Stimulated activated naive B cell treated with anti-CD40 and anti-IgM and Interleukin-4, amounts not matched to agents 10 μg/mL and 1 μg/mL and 100 μg/mL, for 72 hours (primary cell): ENCODE measurements around the gene TMEM30B.
"Not testable (repeated sequence)": the region's sequence is repeated elsewhere in the genome, so short reads cannot be mapped to it uniquely, and the experiment has no call there.

Experiments
- ATAC-seq, 2 donors: fragments of 150-1000 bp; cut with Tn5 transposase; replicated peaks; 2 replicates each; pipeline ENCODE4 v1.10.0; 2021; ENCODE audit warnings: moderate library complexity in 1 of 2
- DNase-seq: peaks from one replicate; pipeline ENCODE4 v3.0.0; 2021
- H3K27ac Mint-ChIP-seq: one replicate; pipeline ENCODE4 v1.8.0; 2022; ENCODE audit warnings: mild to moderate bottlenecking, mixed read lengths
- H3K27me3 Mint-ChIP-seq, 2 donors: one replicate each; pipeline ENCODE4 v1.8.0; 2022; ENCODE audit warnings: mixed read lengths in 2 of 2
- H3K36me3 Mint-ChIP-seq, 2 donors: one replicate each; pipeline ENCODE4 v1.8.0; 2022; ENCODE audit warnings: mixed read lengths in 2 of 2, mild to moderate bottlenecking in 1 of 2
- H3K4me1 Mint-ChIP-seq, 2 donors: one replicate each; pipeline ENCODE4 v1.8.0; 2022; ENCODE audit warnings: mixed read lengths in 2 of 2, mild to moderate bottlenecking in 1 of 2
- H3K4me3 Mint-ChIP-seq, 2 donors: one replicate each; pipeline ENCODE4 v1.8.0; 2022; ENCODE audit warnings: mild to moderate bottlenecking in 2 of 2, mixed read lengths in 2 of 2, moderate library complexity in 1 of 2
- H3K9me3 Mint-ChIP-seq, 2 donors: one replicate each; pipeline ENCODE4 v1.8.0; 2022; ENCODE audit warnings: mixed read lengths in 2 of 2, mild to moderate bottlenecking in 1 of 2

Gene TMEM30B

DNA sequence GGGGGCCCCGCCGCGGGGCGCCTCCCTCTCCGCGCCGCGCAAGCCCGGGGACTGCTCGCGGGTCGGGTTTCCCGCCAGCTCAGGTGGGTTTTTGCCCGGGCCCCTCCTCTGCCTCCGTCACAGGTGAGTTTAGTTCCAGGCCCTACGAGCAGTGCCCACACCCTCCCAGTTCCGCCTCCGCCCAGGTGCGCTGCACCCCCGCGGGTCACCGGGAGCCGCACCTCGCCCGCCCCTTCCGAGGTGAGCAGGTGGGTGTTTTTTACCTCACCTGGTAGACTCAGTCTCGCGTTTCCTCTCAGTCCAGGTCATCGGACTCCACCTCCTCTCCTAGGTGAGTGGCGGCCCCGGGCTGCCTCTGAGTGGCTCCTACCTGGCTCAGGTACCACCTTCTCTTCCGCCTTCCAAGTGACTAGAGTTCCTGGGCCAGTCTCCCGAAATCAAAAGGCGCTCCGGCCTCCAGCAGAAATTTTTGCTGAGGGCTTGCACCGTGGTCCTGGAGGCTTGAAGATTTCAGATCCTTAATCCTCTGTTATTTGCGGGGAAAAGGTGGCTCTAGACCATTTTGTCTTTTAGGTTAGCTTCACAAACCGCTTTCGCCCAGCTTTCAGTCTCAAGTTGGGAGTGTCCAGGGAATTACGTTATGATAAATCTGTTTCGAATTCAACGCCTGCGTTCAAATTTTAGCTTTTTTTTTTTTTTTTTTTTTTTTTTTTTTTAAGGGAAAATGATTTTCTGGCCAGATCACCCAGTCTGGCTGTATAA is at the start of gene TMEM30B:
TMEM30B (minus strand) TSS at position 153 of the 762 bp plus-strand sequence. CDS start 191 bp downstream, outside the sequence.
- Mint-ChIP-seq H3K27ac (peak within 1 kb of the TSS; percentile 76), H3K4me1 (peaks cover 10 to 19% of the 10 kb centered on the region in 2 donors), H3K9me3 (no peaks in the 10 kb centered on the region), H3K27me3 (peaks cover 38 to 42% of the 10 kb centered on the region in 2 donors), H3K4me3 (peak within 1 kb of the TSS; percentile 80 to 82), H3K36me3 (peaks cover 0 to 7% of the 10 kb centered on the region in 2 donors)
- no peak for DNase-seq
- no peak for ATAC-seq

GRCh38 chr14:61330511-61330910 is 49.4 kb upstream of the TMEM30B start:
- DNase-seq (no peak), ATAC-seq (peak; percentile 50 to 66)
- Mint-ChIP-seq H3K4me3 (no peak overlapping the region), H3K36me3 (no peaks in the 10 kb centered on the region), H3K27ac (no peak overlapping the region), H3K27me3 (no peaks in the 10 kb centered on the region), H3K4me1 (peaks cover 12 to 22% of the 10 kb centered on the region in 2 donors), H3K9me3 (peaks cover 0 to 2% of the 10 kb centered on the region in 2 donors)

DNA sequence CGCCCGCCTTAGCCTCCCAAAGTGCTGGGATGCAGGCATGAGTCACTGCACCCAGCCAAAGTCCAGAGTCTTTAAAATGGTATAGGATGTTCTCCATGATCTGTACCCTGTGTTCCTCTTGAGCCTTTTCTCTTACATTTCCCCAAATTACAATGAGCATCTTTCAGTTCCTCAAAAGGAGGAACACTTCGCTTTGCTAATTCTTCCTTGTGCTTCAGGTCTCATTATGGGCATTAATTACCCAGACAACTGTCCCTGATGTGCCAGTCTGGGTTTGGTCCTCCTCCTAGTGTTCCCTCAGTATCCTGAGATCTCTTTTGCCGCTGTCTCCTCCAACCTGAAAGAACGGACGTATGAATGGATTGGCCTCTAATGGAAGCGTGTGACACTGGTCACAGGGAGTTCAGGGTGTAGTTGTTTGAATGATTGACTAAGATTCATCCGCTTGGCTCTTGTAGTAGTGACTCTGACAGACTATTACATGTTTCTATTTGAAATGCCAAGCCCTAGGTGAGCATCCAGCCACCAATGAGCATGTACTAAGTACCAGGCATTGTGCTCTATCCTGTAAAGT is 48.4 kb upstream of the TMEM30B start:
- DNase-seq = no peak
- Mint-ChIP-seq H3K27ac (peak overlapping the region; percentile 26), H3K4me1 (peaks cover 12 to 22% of the 10 kb centered on the region in 2 donors), H3K27me3 (no peaks in the 10 kb centered on the region), H3K4me3 (no peak overlapping the region), H3K36me3 (no peaks in the 10 kb centered on the region), H3K9me3 (peaks cover 0 to 2% of the 10 kb centered on the region in 2 donors)
- peak; percentile 88 to 90 for ATAC-seq

GRCh38 chr14:61328626-61329262 is 47.6 kb upstream of the TMEM30B start:
- H3K9me3 Mint-ChIP-seq = peaks cover 0 to 2% of the 10 kb centered on the region in 2 donors
- H3K4me3 Mint-ChIP-seq = peak overlapping the region in 1 of 2 donors; percentile 20
- H3K27ac Mint-ChIP-seq = no peak overlapping the region
- peaks cover 12 to 22% of the 10 kb centered on the region in 2 donors for H3K4me1 Mint-ChIP-seq
- no peak for DNase-seq
- peaks cover 0 to 3% of the 10 kb centered on the region in 2 donors for H3K36me3 Mint-ChIP-seq
- peak; percentile 13 to 35 for ATAC-seq
- no peaks in the 10 kb centered on the region for H3K27me3 Mint-ChIP-seq

DNA sequence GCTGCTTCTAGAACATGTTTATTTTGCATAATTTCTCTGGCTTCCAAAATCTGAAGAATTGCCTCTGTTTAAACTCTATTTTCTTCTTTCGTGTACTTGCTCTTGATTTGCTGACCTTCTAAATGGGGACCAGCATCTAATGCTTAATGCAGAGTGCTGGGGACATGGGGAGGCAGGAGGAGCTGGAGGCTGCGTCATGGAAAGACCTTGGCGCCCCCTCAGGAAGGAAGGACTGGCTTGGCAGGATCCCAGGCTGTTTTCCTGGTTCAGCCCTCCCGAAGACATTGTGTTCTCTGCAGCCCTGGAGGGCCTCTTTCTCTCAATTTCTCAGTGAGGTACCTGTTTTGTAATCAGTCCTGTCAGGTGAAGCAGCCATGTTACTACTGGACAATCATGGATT is 45.7 kb upstream of the TMEM30B start:
- Mint-ChIP-seq H3K36me3 (peaks cover 0 to 3% of the 10 kb centered on the region in 2 donors), H3K27ac (no peak overlapping the region), H3K4me1 (peaks cover 17 to 34% of the 10 kb centered on the region in 2 donors), H3K27me3 (peaks cover 11% of the 10 kb centered on the region in 2 donors), H3K4me3 (no peak overlapping the region), H3K9me3 (peaks cover 0 to 2% of the 10 kb centered on the region in 2 donors)
- no peak for DNase-seq
- ATAC-seq = no peak

- peaks cover 0 to 2% of the 10 kb centered on the region in 2 donors for H3K9me3 Mint-ChIP-seq
- H3K4me1 Mint-ChIP-seq = peaks cover 19 to 34% of the 10 kb centered on the region in 2 donors
- H3K27me3 Mint-ChIP-seq = peaks cover 11% of the 10 kb centered on the region in 2 donors
- H3K27ac Mint-ChIP-seq = no peak overlapping the region
- H3K4me3 Mint-ChIP-seq = no peak overlapping the region
- DNase-seq (no peak), ATAC-seq (no peak)
- H3K36me3 Mint-ChIP-seq = peaks cover 0 to 3% of the 10 kb centered on the region in 2 donors
Measured at GRCh38 chr14:61326146-61326545, 45.0 kb upstream of the TMEM30B start.

- Mint-ChIP-seq H3K27ac (no peak overlapping the region), H3K36me3 (peaks cover 0 to 3% of the 10 kb centered on the region in 2 donors), H3K27me3 (peaks cover 11% of the 10 kb centered on the region in 2 donors), H3K4me1 (peaks cover 19 to 32% of the 10 kb centered on the region in 2 donors), H3K9me3 (peaks cover 0 to 2% of the 10 kb centered on the region in 2 donors), H3K4me3 (no peak overlapping the region)
- DNase-seq (no peak), ATAC-seq (no peak)
Measured at GRCh38 chr14:61325166-61325565, 44.0 kb upstream of the TMEM30B start.

GRCh38 chr14:61323970-61324369 is 42.8 kb upstream of the TMEM30B start:
- Mint-ChIP-seq H3K27ac (no peak overlapping the region), H3K9me3 (peaks cover 0 to 2% of the 10 kb centered on the region in 2 donors), H3K4me3 (no peak overlapping the region), H3K36me3 (peaks cover 0 to 3% of the 10 kb centered on the region in 2 donors), H3K4me1 (peaks cover 11 to 20% of the 10 kb centered on the region in 2 donors), H3K27me3 (peaks cover 11% of the 10 kb centered on the region in 2 donors)
- no peak for DNase-seq
- ATAC-seq = no peak

DNA sequence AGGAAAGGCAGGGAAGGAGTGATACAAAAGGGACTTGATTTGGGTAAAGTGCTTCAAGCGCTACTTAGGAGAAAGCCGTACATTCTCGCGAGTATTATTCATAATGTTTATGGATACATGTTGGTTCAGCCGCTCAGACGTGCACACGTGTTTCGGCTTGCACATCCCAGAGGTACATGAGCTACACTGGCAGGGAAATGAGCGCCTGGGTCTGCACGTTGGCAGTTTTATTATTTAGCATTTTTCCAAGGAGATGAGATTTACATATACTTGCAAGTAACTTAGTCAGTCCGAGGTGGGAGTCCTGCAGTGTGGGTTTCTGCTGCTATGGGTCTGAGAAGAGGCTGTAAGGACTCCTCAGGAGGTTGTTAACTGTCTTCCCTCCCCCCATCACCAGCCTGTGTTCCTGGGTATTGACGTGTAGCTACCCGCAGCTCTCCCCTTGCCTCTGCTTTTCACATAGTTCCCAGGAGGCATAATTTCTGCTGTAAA is 41.7 kb upstream of the TMEM30B start:
- Mint-ChIP-seq H3K36me3 (peaks cover 0 to 3% of the 10 kb centered on the region in 2 donors), H3K27ac (peak overlapping the region; percentile 43), H3K27me3 (peaks cover 11% of the 10 kb centered on the region in 2 donors), H3K4me1 (peaks cover 9 to 12% of the 10 kb centered on the region in 2 donors), H3K9me3 (peaks cover 0 to 2% of the 10 kb centered on the region in 2 donors), H3K4me3 (peak overlapping the region; percentile 87 to 89)
- DNase-seq = no peak
- ATAC-seq = peak; percentile 21 to 33

DNA sequence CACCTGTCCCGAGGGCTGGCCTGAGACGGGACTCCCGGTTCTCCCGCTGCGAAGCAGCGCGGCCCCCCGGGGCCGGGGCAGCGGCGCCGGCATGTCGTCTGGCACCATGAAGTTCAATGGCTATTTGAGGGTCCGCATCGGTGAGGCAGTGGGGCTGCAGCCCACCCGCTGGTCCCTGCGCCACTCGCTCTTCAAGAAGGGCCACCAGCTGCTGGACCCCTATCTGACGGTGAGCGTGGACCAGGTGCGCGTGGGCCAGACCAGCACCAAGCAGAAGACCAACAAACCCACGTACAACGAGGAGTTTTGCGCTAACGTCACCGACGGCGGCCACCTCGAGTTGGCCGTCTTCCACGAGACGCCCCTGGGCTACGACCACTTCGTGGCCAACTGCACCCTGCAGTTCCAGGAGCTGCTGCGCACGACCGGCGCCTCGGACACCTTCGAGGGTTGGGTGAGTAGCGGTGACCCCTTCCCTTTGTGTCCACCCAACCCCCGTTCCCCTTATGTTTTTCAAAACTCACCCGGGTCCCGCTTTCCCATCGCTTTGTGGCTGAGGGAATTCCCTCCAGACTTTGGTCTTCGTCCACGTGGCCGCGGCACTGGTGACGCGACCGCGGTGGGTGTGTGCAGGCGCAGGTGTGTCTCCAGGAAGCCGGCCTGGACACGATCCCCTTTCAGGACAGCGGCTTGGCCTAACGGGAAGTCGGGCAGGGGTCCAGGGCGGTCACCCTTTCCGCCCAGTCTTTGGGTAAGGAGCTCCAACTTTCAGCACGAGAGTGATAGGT is 41.1 kb upstream of the TMEM30B start:
- Mint-ChIP-seq H3K27ac (peak overlapping the region; percentile 43), H3K27me3 (peaks cover 11% of the 10 kb centered on the region in 2 donors), H3K9me3 (peaks cover 0 to 2% of the 10 kb centered on the region in 2 donors), H3K4me1 (peaks cover 9 to 12% of the 10 kb centered on the region in 2 donors), H3K36me3 (peaks cover 0 to 3% of the 10 kb centered on the region in 2 donors), H3K4me3 (peak overlapping the region; percentile 87 to 89)
- no peak for DNase-seq
- ATAC-seq = peak; percentile 14 to 31

GRCh38 chr14:61321385-61322010 is 40.4 kb upstream of the TMEM30B start, which contains the start of gene PRKCH:
TSS of gene PRKCH (plus strand) at chr14:61321579. CDS start at chr14:61322102, 523 bp downstream.
- Mint-ChIP-seq H3K36me3 (peaks cover 0 to 3% of the 10 kb centered on the region in 2 donors), H3K27me3 (peaks cover 11% of the 10 kb centered on the region in 2 donors), H3K4me3 (peak within 1 kb of the TSS; percentile 89 to 90), H3K9me3 (peaks cover 0 to 2% of the 10 kb centered on the region in 2 donors), H3K4me1 (peaks cover 7 to 12% of the 10 kb centered on the region in 2 donors), H3K27ac (peak within 1 kb of the TSS; percentile 92)
- DNase-seq (peak; percentile 50), ATAC-seq (peak; percentile 81 to 84)

DNA sequence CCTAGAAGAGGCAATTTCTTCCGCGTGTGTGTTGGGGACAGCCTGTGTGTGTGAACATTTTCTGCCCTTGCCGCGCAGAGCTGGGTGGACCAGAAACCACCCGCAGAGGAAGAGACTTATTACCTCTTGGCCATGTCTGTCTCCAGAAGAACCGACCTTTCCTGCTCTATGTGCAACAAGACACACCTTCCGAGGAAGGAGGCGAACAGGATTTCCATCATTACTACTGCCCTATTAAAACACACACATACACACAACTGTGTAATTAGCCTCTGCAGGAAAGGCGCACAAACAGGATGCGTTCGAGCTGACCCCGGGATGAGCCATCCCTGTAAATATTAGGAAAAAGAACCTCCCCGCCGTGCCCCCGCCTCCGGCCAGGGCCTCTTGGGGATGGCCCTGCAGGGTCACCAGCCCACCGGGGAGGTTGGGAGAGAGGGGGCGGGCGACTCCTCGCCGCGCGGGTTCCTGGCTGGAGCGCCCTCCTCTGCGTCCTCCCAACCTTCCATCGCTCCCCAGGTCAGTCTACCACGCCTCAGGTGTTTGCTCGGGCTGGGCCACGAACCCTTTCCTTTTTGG is 39.8 kb upstream of the TMEM30B start:
- H3K36me3 Mint-ChIP-seq = peaks cover 0 to 3% of the 10 kb centered on the region in 2 donors
- H3K4me3 Mint-ChIP-seq = peak overlapping the region; percentile 89 to 90
- H3K27me3 Mint-ChIP-seq = peaks cover 11% of the 10 kb centered on the region in 2 donors
- DNase-seq (no peak), ATAC-seq (no peak)
- H3K9me3 Mint-ChIP-seq = no peaks in the 10 kb centered on the region
- H3K4me1 Mint-ChIP-seq = peaks cover 7 to 12% of the 10 kb centered on the region in 2 donors
- no peak overlapping the region for H3K27ac Mint-ChIP-seq

DNA sequence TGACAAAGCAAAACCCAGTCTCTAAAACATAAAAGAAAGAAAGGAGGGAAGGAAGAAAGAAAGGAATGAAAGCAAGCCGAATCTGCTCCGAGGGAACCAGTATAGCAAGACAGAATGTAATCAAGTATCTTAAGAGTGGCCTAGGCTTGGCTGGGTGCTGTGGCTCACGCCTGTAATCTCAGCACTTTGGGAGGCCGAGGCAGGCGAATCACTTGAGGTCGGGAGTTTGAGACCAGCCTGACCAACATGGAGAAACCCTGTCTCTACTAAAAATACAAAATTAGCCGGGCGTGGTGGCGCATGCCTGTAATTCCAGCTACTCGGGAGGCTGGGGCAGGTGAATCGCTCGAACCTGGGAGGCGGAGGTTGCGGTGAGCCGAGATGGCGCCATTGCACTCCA is 39.0 kb upstream of the TMEM30B start:
- H3K27ac Mint-ChIP-seq, H3K9me3 Mint-ChIP-seq, DNase-seq, H3K36me3 Mint-ChIP-seq, ATAC-seq, H3K4me3 Mint-ChIP-seq: not testable (repeated sequence)
- H3K27me3 Mint-ChIP-seq = peaks cover 11% of the 10 kb centered on the region in 2 donors
- peaks cover 7 to 12% of the 10 kb centered on the region in 2 donors for H3K4me1 Mint-ChIP-seq
